Thyroid gland (tissue), 4 donors: ENCODE data around the gene DST. TPM values are rescaled to one million over a fixed set of nuclear protein-coding genes. Genes with fewer than 3 reads are reported as not detected.

Experiments
- DNase-seq, 2 donors: peaks; one replicate each; pipeline ENCODE4 v3.0.0-alpha.2; 2019
- H3K27ac ChIP-seq, 3 donors: fragments of 200-600 bp; sonication (generic); 1 replicate in 2 of 3; 2 replicates in 1 of 3; pipeline ENCODE4 v1.5.1; 2016 to 2019; ENCODE audit warnings: mild to moderate bottlenecking in 1 of 3, moderate library complexity in 1 of 3
- H3K27me3 ChIP-seq: fragments of 200-600 bp; sonication (generic); one replicate; pipeline ENCODE4 v1.5.1; 2019
- H3K36me3 ChIP-seq, 2 donors: fragments of 200-600 bp; sonication (generic); one replicate each; pipeline ENCODE4 v1.5.1; 2016 to 2019
- H3K4me1 ChIP-seq, 2 donors: fragments of 200-600 bp; sonication (generic); one replicate each; pipeline ENCODE4 v1.5.1; 2017 to 2019
- H3K4me3 ChIP-seq, 3 donors: fragments of 200-600 bp; sonication (generic); replicated peaks in 1 of 3; 1 replicate in 2 of 3; 2 replicates in 1 of 3; pipeline ENCODE4 v1.5.1; 2016; ENCODE audit warnings: mild to moderate bottlenecking in 1 of 3
- H3K9me3 ChIP-seq: fragments of 200-600 bp; sonication (generic); one replicate; pipeline ENCODE4 v1.5.1; 2017
- POLR2A ChIP-seq, 2 donors: fragments of 450-650 bp; IDR thresholded peaks; one replicate each; pipeline ENCODE4 v1.6.1; 2017; ENCODE audit warnings: antibody characterized with exemption in 2 of 2, mild to moderate bottlenecking in 2 of 2, moderate library complexity in 1 of 2
- WGBS, 2 donors: methylation state at CpG; one replicate each; pipeline ENCODE4 v1.1.5; 2017; 5-methylcytosine and 5-hydroxymethylcytosine counted together
- intact Hi-C: fragments of 100-400 bp; cut with DNase I; formaldehyde crosslinking; loops from one replicate; pipeline ENCODE4 v1.15.1; 2023
- total RNA-seq, 4 donors: library from RNA; depleted of rRNA; stranded (reverse); fragments of >200 nt; gene quantifications; one replicate each; pipeline ENCODE4 v1.2.3, GENCODE V29; 2016
- TF ChIP-seq, protein P1 (sequence below), 6 experiments: fragments of 200-600 bp in 3 of 6; fragments of 450-650 bp in 3 of 6; sonication (generic) in 3 of 6; IDR thresholded peaks; one replicate each; pipeline ENCODE4 v1.5.1; 2016 to 2019; ENCODE audit warnings: antibody characterized with exemption in 6 of 6, mild to moderate bottlenecking in 2 of 6, inconsistent platforms in 1 of 6, moderate library complexity in 1 of 6

The DST gene
- total RNA-seq, 4 donors from 2014 or later: 99.8 to 169 (median 149) TPM

DNA sequence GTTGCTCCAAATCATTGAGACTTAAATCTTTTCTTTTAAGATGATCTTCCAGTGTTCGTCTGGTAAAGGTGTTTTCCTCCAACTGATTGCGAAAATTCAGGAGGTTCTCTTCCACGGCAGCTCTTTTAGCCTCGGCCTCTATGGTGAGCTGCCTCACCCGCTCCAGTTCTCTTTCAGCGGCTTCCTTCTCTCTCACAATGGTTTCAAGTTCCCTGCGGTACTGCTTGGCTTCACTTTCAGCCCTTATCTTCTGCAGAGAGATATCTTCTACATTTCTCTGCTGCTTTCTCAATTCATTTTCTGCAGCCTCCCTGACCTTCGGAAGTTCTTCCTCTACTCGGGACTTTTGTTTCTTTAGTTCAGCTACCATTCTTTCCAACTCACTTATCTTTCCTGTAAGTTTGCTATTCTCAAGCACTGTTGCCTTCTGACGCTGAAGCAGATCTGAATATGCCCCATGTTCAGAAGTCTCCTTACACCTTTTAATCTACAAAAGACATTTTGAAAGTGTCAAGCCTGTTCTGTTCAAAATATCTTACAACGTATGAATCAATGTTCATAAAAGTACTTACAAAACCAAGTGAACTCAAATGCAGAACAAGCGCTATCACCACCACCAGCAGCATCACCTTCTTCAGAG lies 22.3 kb downstream of the DST start:
- intact Hi-C loops: no loop called here
- H3K36me3 ChIP-seq: peaks cover 4% of the 10 kb centered on the region in 2 donors
- H3K27me3 ChIP-seq: no peaks in the 10 kb centered on the region
- 78 to 84% methylated on average over 12 of the region's 12 CpGs for WGBS, 2 donors
- no peak for DNase-seq
- no peaks in the 10 kb centered on the region for H3K9me3 ChIP-seq
- H3K27ac ChIP-seq: no peak overlapping the region
- TF ChIP-seq, protein P1, sequence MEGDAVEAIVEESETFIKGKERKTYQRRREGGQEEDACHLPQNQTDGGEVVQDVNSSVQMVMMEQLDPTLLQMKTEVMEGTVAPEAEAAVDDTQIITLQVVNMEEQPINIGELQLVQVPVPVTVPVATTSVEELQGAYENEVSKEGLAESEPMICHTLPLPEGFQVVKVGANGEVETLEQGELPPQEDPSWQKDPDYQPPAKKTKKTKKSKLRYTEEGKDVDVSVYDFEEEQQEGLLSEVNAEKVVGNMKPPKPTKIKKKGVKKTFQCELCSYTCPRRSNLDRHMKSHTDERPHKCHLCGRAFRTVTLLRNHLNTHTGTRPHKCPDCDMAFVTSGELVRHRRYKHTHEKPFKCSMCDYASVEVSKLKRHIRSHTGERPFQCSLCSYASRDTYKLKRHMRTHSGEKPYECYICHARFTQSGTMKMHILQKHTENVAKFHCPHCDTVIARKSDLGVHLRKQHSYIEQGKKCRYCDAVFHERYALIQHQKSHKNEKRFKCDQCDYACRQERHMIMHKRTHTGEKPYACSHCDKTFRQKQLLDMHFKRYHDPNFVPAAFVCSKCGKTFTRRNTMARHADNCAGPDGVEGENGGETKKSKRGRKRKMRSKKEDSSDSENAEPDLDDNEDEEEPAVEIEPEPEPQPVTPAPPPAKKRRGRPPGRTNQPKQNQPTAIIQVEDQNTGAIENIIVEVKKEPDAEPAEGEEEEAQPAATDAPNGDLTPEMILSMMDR (IDR thresholded peaks at IDR 0.05): no peak
- no peak for TF ChIP-seq POLR2A (IDR thresholded peaks at IDR 0.05)
- no peak overlapping the region for H3K4me3 ChIP-seq
- no peaks in the 10 kb centered on the region for H3K4me1 ChIP-seq

DNA sequence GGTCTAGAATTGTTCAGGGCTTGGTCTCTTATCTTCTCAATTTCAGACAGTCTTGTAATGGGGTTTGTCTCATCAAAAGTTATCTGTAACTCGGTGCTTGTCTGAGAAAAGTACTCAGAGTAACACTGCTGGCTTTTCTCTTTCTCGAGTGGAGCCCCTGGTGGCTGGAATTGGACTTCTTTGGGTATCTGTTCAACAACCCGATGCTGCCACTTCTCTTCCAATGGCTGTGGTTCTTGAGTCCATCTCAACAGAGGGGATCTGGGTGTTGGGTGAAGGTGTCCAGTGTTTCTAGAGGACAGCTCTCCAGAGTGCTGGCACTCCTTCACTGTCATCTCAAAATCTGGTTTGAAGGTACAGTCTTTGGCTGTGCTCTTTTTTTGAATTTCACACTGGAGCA lies 24.6 kb downstream of the DST start:
- H3K27ac ChIP-seq: no peak overlapping the region
- no peaks in the 10 kb centered on the region for H3K9me3 ChIP-seq
- intact Hi-C loops: no loop called here
- TF ChIP-seq POLR2A (IDR thresholded peaks at IDR 0.05): no peak
- TF ChIP-seq, protein P1 (IDR thresholded peaks at IDR 0.05): no peak
- no peak overlapping the region for H3K4me3 ChIP-seq
- 81 to 83% methylated on average over 3 of the region's 3 CpGs for WGBS, 2 donors
- no peaks in the 10 kb centered on the region for H3K27me3 ChIP-seq
- no peaks in the 10 kb centered on the region for H3K4me1 ChIP-seq
- peaks cover 0 to 4% of the 10 kb centered on the region in 2 donors for H3K36me3 ChIP-seq
- DNase-seq: no peak

DNA sequence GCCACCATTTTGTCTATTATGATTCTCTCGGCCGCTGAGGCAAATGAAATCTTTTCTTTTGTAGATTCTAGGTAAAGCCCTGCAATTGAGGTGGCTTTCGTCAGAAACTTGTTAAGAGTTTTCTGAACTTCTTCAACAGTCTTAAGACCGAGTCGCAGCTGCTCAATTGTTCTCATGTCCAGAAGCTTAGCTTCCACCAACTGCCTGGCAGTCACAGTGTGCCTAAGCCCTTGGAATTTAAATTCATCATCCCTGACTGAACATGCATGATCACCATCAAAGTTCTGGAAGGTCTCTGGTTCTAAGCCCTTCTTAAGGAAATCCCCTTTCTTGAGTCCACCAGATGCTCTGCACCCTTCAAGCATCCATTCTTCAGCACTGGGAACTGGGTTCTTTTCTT lies 25.7 kb downstream of the DST start:
- no peak for TF ChIP-seq POLR2A (IDR thresholded peaks at IDR 0.05)
- TF ChIP-seq, protein P1 (IDR thresholded peaks at IDR 0.05): no peak
- no peak overlapping the region for H3K4me3 ChIP-seq
- no peak overlapping the region for H3K27ac ChIP-seq
- H3K36me3 ChIP-seq: peaks cover 0 to 4% of the 10 kb centered on the region in 2 donors
- H3K4me1 ChIP-seq: no peaks in the 10 kb centered on the region
- H3K27me3 ChIP-seq: no peaks in the 10 kb centered on the region
- 95 to 96% methylated on average over 5 of the region's 5 CpGs for WGBS, 2 donors
- no peak for DNase-seq
- no peaks in the 10 kb centered on the region for H3K9me3 ChIP-seq
- intact Hi-C loops: no loop called here

DNA sequence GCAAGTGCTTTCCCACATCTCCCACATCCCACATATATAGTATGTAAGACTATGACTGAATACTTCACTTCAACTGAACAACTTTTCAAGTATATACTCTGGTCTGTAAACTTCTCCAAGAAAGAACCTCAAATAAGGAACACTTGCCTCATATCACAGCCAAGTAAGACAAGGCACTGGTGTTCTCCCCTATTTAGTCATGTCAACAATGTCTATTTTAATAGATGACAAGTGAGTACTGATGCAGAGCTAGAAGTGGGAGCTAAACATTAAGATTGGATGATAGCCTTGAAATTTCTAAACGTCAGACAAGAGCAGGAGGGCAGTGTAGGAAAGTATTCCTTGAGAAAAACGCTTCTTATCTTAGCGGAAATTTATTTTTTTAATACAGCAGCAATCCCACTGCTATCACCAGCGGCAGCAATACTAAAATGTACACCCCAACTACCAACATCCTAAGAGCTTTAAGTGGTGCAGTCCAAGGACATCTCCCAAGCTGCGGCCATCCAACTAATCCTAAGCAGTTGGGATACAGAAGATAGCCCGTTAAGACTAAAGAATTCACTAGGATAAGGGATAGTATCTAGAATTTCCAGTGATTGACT lies 29.3 kb downstream of the DST start:
- Histone ChIP-seq H3K9me3 (no peaks in the 10 kb centered on the region), H3K27me3 (no peaks in the 10 kb centered on the region), H3K27ac (no peak overlapping the region), H3K4me3 (no peak overlapping the region), H3K4me1 (no peaks in the 10 kb centered on the region), H3K36me3 (peaks cover 0 to 4% of the 10 kb centered on the region in 2 donors)
- intact Hi-C loops: no loop called here
- no peak for DNase-seq
- 51 to 56% methylated on average over 6 of the region's 6 CpGs for WGBS, 2 donors
- TF ChIP-seq, protein P1 (IDR thresholded peaks at IDR 0.05): no peak
- TF ChIP-seq POLR2A (IDR thresholded peaks at IDR 0.05): no peak

DNA sequence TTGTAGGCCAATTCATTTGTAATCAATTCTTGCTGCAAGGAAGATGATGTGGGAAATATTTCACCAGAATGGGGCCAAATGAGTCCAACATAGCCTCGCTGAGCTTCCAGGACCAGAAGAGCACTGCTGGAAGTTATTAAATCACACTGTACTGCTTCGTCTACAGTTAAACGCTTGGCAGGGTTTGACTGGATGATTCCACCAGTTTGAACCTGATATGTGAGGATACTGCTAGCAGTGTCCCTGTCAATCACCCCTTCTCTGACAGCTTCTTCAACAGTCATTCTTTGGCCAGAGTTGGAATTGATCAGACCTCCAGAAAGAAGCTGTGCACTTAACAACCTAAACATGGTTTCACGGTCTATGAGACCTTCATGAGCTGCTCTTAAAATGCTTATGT lies 34.4 kb downstream of the DST start:
- WGBS, 2 donors: 92 to 97% methylated on average over 4 of the region's 4 CpGs
- no peaks in the 10 kb centered on the region for H3K9me3 ChIP-seq
- H3K36me3 ChIP-seq: no peaks in the 10 kb centered on the region
- H3K27ac ChIP-seq: no peak overlapping the region
- no peak for DNase-seq
- intact Hi-C loops: no loop called here
- H3K27me3 ChIP-seq: no peaks in the 10 kb centered on the region
- H3K4me1 ChIP-seq: no peaks in the 10 kb centered on the region
- H3K4me3 ChIP-seq: no peak overlapping the region
- TF ChIP-seq, protein P1 (IDR thresholded peaks at IDR 0.05): no peak
- no peak for TF ChIP-seq POLR2A (IDR thresholded peaks at IDR 0.05)
